Embryonic facial prominence (tissue), 1 donor: ENCODE measurements around the gene GRK2.
A peak's percentile ranks its signal among the peaks of the same experiment; 100 is the strongest.
"Not testable (repeated sequence)": the region's sequence is repeated elsewhere in the genome, so short reads cannot be mapped to it uniquely, and the experiment has no call there.

Source experiments
- DNase-seq: peaks from one replicate; pipeline ENCODE4 v3.0.0-alpha.2; 2016; ENCODE audit errors: extremely low spot score

The GRK2 gene

GRCh38 chr11:67312187-67313021 is 46.1 kb downstream of the GRK2 start:
- no peak for DNase-seq

GRCh38 chr11:67313125-67313890 is 47.0 kb downstream of the GRK2 start:
- no peak for DNase-seq

- DNase-seq: no peak
Measured at GRCh38 chr11:67314218-67314617, 47.9 kb downstream of the GRK2 start.

- DNase-seq: no peak
Measured at GRCh38 chr11:67315325-67315909, 49.1 kb downstream of the GRK2 start.

- DNase-seq: no peak
Measured at GRCh38 chr11:67316882-67317204, 50.6 kb downstream of the GRK2 start.

GRCh38 chr11:67317205-67317887 is 51.1 kb downstream of the GRK2 start:
- DNase-seq: peak; percentile 87

GRCh38 chr11:67317888-67318555 is 51.7 kb downstream of the GRK2 start:
- DNase-seq: no peak

GRCh38 chr11:67318876-67319275 is 52.6 kb downstream of the GRK2 start:
- not testable (repeated sequence) for DNase-seq

- DNase-seq: no peak
Measured at GRCh38 chr11:67320011-67320410, 53.7 kb downstream of the GRK2 start.

GRCh38 chr11:67320691-67321090 is 54.4 kb downstream of the GRK2 start:
- no peak for DNase-seq

GRCh38 chr11:67321313-67321871 is 55.1 kb downstream of the GRK2 start:
- DNase-seq: no peak

GRCh38 chr11:67322049-67322448 is 55.8 kb downstream of the GRK2 start:
- DNase-seq: no peak

GRCh38 chr11:67323526-67323925 is 57.3 kb downstream of the GRK2 start:
- DNase-seq: no peak

GRCh38 chr11:67332081-67332691 is 65.9 kb downstream of the GRK2 start:
- no peak for DNase-seq
